Liver (tissue), 9 donors: ENCODE results near the gene BTBD8. TPM values are rescaled to one million over a fixed set of nuclear protein-coding genes. Genes with fewer than 3 reads are reported as not detected.

Source experiments
- DNase-seq: peaks from one replicate; pipeline ENCODE4 v3.0.0-alpha.2; 2017; ENCODE audit warnings: low spot score
- H3K27ac ChIP-seq, 2 donors: one replicate each; pipeline ENCODE4 v1.7.0; 2013; ENCODE audit warnings: inconsistent platforms in 2 of 2, low read length in 2 of 2, control low read depth in 1 of 2, low read depth in 1 of 2, mild to moderate bottlenecking in 1 of 2
- H3K27me3 ChIP-seq, 4 donors: one replicate each; pipeline versions ENCODE4 v1.6.1 to v1.7.0; 2013; ENCODE audit warnings: low read length in 3 of 4, inconsistent platforms in 1 of 4, mild to moderate bottlenecking in 1 of 4, moderate library complexity in 1 of 4; ENCODE audit not compliant: control insufficient read depth in 4 of 4, insufficient read depth in 4 of 4
- H3K36me3 ChIP-seq, 4 donors: one replicate each; pipeline versions ENCODE4 v1.6.1 to v1.7.0; 2013; ENCODE audit warnings: low read length in 3 of 4, mild to moderate bottlenecking in 3 of 4, low read depth in 1 of 4, moderate library complexity in 1 of 4; ENCODE audit not compliant: control insufficient read depth in 4 of 4, insufficient read depth in 3 of 4
- H3K4me1 ChIP-seq, 4 donors: one replicate each; pipeline versions ENCODE4 v1.6.1 to v1.7.0; 2013; ENCODE audit warnings: low read length in 3 of 4, mild to moderate bottlenecking in 3 of 4, moderate library complexity in 1 of 4; ENCODE audit not compliant: control insufficient read depth in 4 of 4, insufficient read depth in 4 of 4
- H3K4me3 ChIP-seq, 3 donors: one replicate each; pipeline versions ENCODE4 v1.6.1 to v1.7.0; 2013; ENCODE audit warnings: low read length in 3 of 3, control low read depth in 1 of 3, low read depth in 1 of 3, mild to moderate bottlenecking in 1 of 3
- H3K9ac ChIP-seq, 2 donors: one replicate each; pipeline ENCODE4 v1.7.0; 2013; ENCODE audit warnings: low read length in 2 of 2, mild to moderate bottlenecking in 2 of 2, moderate library complexity in 2 of 2, control low read depth in 1 of 2, low read depth in 1 of 2
- H3K9me3 ChIP-seq, 4 donors: one replicate each; pipeline versions ENCODE4 v1.6.1 to v1.7.0; 2013; ENCODE audit warnings: low read length in 3 of 4; ENCODE audit not compliant: control insufficient read depth in 4 of 4
- ATF3 ChIP-seq: IDR thresholded peaks from 2 replicates; pipeline ENCODE4 v1.6.1; 2016; ENCODE audit warnings: antibody characterized with exemption
- CTCF ChIP-seq: fragments of 150-350 bp; IDR thresholded peaks from 2 replicates; pipeline ENCODE4 v1.5.1; 2017; ENCODE audit warnings: improper control_type of control experiment, low read depth, low read length; ENCODE audit not compliant: missing input control
- EGR1 ChIP-seq, 2 donors: IDR thresholded peaks; 2 replicates each; pipeline ENCODE4 v1.6.1; 2016 to 2018; ENCODE audit warnings: antibody characterized with exemption in 2 of 2, low read depth in 2 of 2
- FOXA1 ChIP-seq: IDR thresholded peaks from 2 replicates; pipeline ENCODE4 v1.6.1; 2016; ENCODE audit warnings: antibody characterized with exemption
- FOXA2 ChIP-seq: IDR thresholded peaks from 2 replicates; pipeline ENCODE4 v1.6.1; 2016; ENCODE audit warnings: antibody characterized with exemption
- GABPA ChIP-seq, 2 donors: IDR thresholded peaks in 1 of 2; conservative IDR thresholded peaks in 1 of 2; 2 replicates each; pipeline ENCODE4 v1.6.1; 2016; ENCODE audit warnings: antibody characterized with exemption in 2 of 2, mild to moderate bottlenecking in 1 of 2, moderate library complexity in 1 of 2
- HNF4A ChIP-seq, 2 donors: conservative IDR thresholded peaks; 2 replicates each; pipeline ENCODE4 v1.6.1; 2016; ENCODE audit warnings: antibody characterized with exemption in 2 of 2, mild to moderate bottlenecking in 2 of 2
- HNF4G ChIP-seq: IDR thresholded peaks from 2 replicates; pipeline ENCODE4 v1.6.1; 2016; ENCODE audit warnings: antibody characterized with exemption
- JUND ChIP-seq, 2 donors: IDR thresholded peaks; 2 replicates each; pipeline ENCODE4 v1.6.1; 2016; ENCODE audit warnings: antibody characterized with exemption in 2 of 2
- MAX ChIP-seq: IDR thresholded peaks from 2 replicates; pipeline ENCODE4 v1.6.1; 2016; ENCODE audit warnings: antibody characterized with exemption
- NR2F2 ChIP-seq: IDR thresholded peaks from 2 replicates; pipeline ENCODE4 v1.6.1; 2016; ENCODE audit warnings: antibody characterized with exemption
- REST ChIP-seq: IDR thresholded peaks from 2 replicates; pipeline ENCODE4 v1.6.1; 2016; ENCODE audit warnings: antibody characterized with exemption, mild to moderate bottlenecking
- RXRA ChIP-seq, 2 donors: IDR thresholded peaks; 2 replicates each; pipeline ENCODE4 v1.6.1; 2017 to 2018; ENCODE audit warnings: antibody characterized with exemption in 2 of 2, mild to moderate bottlenecking in 1 of 2
- SP1 ChIP-seq: IDR thresholded peaks from 2 replicates; pipeline ENCODE4 v1.6.1; 2018; ENCODE audit warnings: antibody characterized with exemption, mild to moderate bottlenecking
- TAF1 ChIP-seq: conservative IDR thresholded peaks from 2 replicates; pipeline ENCODE4 v1.6.1; 2016; ENCODE audit warnings: antibody characterized with exemption, mild to moderate bottlenecking
- YY1 ChIP-seq: IDR thresholded peaks from 2 replicates; pipeline ENCODE4 v1.6.1; 2016; ENCODE audit warnings: antibody characterized with exemption, mild to moderate bottlenecking
- WGBS: extraction: QIAGEN DNeasy Blood & Tissue Kit; methylation state at CpG from one replicate; pipeline ENCODE4 v1.1.7; 2013; 5-methylcytosine and 5-hydroxymethylcytosine counted together
- polyA plus RNA-seq, 2 donors: library from polyadenylated mRNA; stranded (reverse) in 1 of 2; unstranded in 1 of 2; fragments of 200-250 nt in 1 of 2; fragments of >200 nt in 1 of 2; fragmentation: Nextera tagmentation in 1 of 2; extraction: Ambion mirVana in 1 of 2; gene quantifications; one replicate each; pipeline versions ENCODE4 v1.2.1 to v1.2.3, GENCODE V29; 2013 to 2015
- total RNA-seq, 2 donors: library from RNA; depleted of rRNA; stranded (reverse); fragments of >200 nt; gene quantifications; one replicate each; pipeline ENCODE4 v1.2.3, GENCODE V29; 2014
- TF ChIP-seq, protein P1 (sequence below): IDR thresholded peaks from 2 replicates; pipeline ENCODE4 v1.6.1; 2016; ENCODE audit warnings: antibody characterized with exemption
- donor health status: healthy.
- donor health status: healthy.
- donor health status: healthy.
- donor health status: healthy.
- donor health status: healthy.

The BTBD8 gene
- total and polyA plus RNA-seq, 4 donors = 0.47 to 1.8 (median 1.1) TPM

- WGBS = 74% methylated on average over 2 of the region's 2 CpGs
- TF ChIP-seq EGR1 (IDR thresholded peaks at IDR 0.05; ENCODE audit: low read depth in 2 of 2) = no peak
- no peak for TF ChIP-seq SP1
- TF ChIP-seq NR2F2 = no peak
- TF ChIP-seq GABPA (IDR thresholded peaks at IDR 0.05 in 1 of 2, conservative IDR thresholded peaks at IDR 0.05 in 1 of 2) = no peak
- TF ChIP-seq RXRA (IDR thresholded peaks at IDR 0.05) = no peak
- TF ChIP-seq, protein P1, sequence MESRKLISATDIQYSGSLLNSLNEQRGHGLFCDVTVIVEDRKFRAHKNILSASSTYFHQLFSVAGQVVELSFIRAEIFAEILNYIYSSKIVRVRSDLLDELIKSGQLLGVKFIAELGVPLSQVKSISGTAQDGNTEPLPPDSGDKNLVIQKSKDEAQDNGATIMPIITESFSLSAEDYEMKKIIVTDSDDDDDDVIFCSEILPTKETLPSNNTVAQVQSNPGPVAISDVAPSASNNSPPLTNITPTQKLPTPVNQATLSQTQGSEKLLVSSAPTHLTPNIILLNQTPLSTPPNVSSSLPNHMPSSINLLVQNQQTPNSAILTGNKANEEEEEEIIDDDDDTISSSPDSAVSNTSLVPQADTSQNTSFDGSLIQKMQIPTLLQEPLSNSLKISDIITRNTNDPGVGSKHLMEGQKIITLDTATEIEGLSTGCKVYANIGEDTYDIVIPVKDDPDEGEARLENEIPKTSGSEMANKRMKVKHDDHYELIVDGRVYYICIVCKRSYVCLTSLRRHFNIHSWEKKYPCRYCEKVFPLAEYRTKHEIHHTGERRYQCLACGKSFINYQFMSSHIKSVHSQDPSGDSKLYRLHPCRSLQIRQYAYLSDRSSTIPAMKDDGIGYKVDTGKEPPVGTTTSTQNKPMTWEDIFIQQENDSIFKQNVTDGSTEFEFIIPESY = no peak
- TF ChIP-seq FOXA1 = no peak
- TF ChIP-seq CTCF = no peak
- TF ChIP-seq REST = no peak
- no peak for TF ChIP-seq TAF1
- TF ChIP-seq ATF3 = no peak
- TF ChIP-seq MAX = no peak
- TF ChIP-seq HNF4A (conservative IDR thresholded peaks at IDR 0.05) = no peak
- TF ChIP-seq YY1 = no peak
- TF ChIP-seq JUND (IDR thresholded peaks at IDR 0.05) = no peak
- no peak for TF ChIP-seq FOXA2
- TF ChIP-seq HNF4G = no peak
- H3K4me1 ChIP-seq = no peaks in the 10 kb centered on the region
- no peaks in the 10 kb centered on the region for H3K36me3 ChIP-seq
- H3K27me3 ChIP-seq = no peaks in the 10 kb centered on the region
- no peak overlapping the region for H3K9ac ChIP-seq
- no peak overlapping the region for H3K4me3 ChIP-seq
- no peak overlapping the region for H3K27ac ChIP-seq
- DNase-seq = no peak
- no peaks in the 10 kb centered on the region for H3K9me3 ChIP-seq
These were observed 37.4 kb downstream of the BTBD8 start for GRCh38 chr1:92117526-92117925.

- WGBS = 91% methylated on average over 3 of the region's 3 CpGs
- Histone ChIP-seq H3K27me3 (no peaks in the 10 kb centered on the region), H3K27ac (no peak overlapping the region), H3K4me1 (no peaks in the 10 kb centered on the region), H3K9ac (no peak overlapping the region), H3K36me3 (no peaks in the 10 kb centered on the region), H3K4me3 (no peak overlapping the region), H3K9me3 (no peaks in the 10 kb centered on the region)
- DNase-seq = no peak
- no peak for TF ChIP-seq TAF1
- TF ChIP-seq, protein P1 = no peak
- no peak for TF ChIP-seq NR2F2
- TF ChIP-seq MAX = no peak
- TF ChIP-seq EGR1 (IDR thresholded peaks at IDR 0.05; ENCODE audit: low read depth in 2 of 2) = no peak
- TF ChIP-seq REST = no peak
- no peak for TF ChIP-seq FOXA2
- TF ChIP-seq SP1 = no peak
These were observed 38.7 kb downstream of the BTBD8 start for GRCh38 chr1:92118826-92119225.
